Activated T-helper 17 cell treated with anti-CD3 and anti-CD28 coated beads, Interleukin-2, amount 50 U/mL, for 72 hours (primary cell): ENCODE results near the gene C14orf93. TPM values are rescaled to one million over a fixed set of nuclear protein-coding genes. Genes with fewer than 3 reads are reported as not detected.
A peak's percentile ranks its signal among the peaks of the same experiment; 100 is the strongest.

ENCODE experiments used
- ATAC-seq: fragments of 150-1000 bp; cut with Tn5 transposase; replicated peaks from 2 replicates; pipeline ENCODE4 v1.10.0; 2021; ENCODE audit warnings: mild to moderate bottlenecking, moderate library complexity
- H3K27ac Mint-ChIP-seq: one replicate; pipeline ENCODE4 v1.8.0; 2022; ENCODE audit warnings: mixed read lengths
- H3K27me3 Mint-ChIP-seq: one replicate; pipeline ENCODE4 v1.8.0; 2022; ENCODE audit warnings: mixed read lengths
- H3K36me3 Mint-ChIP-seq: one replicate; pipeline ENCODE4 v1.8.0; 2022; ENCODE audit warnings: low read depth, mild to moderate bottlenecking, mixed read lengths
- H3K4me1 Mint-ChIP-seq: one replicate; pipeline ENCODE4 v1.8.0; 2022; ENCODE audit warnings: mixed read lengths
- H3K4me3 Mint-ChIP-seq: one replicate; pipeline ENCODE4 v1.8.0; 2022; ENCODE audit warnings: mild to moderate bottlenecking, mixed read lengths
- H3K9me3 Mint-ChIP-seq: one replicate; pipeline ENCODE4 v1.8.0; 2022; ENCODE audit warnings: mixed read lengths
- total RNA-seq, 2 donors: library from RNA; stranded (reverse); gene quantifications; one replicate each; pipeline ENCODE4 v1.2.3, GENCODE V29; 2022

C14orf93 gene
- total RNA-seq, 2 donors from 2014 or later = 8.5 to 9.6 TPM

- H3K9me3 Mint-ChIP-seq = no peaks in the 10 kb centered on the region
- no peak for ATAC-seq
- peaks cover 6% of the 10 kb centered on the region for H3K4me1 Mint-ChIP-seq
- peaks cover 3% of the 10 kb centered on the region for H3K36me3 Mint-ChIP-seq
- H3K4me3 Mint-ChIP-seq = no peak overlapping the region
- H3K27me3 Mint-ChIP-seq = peaks cover 3% of the 10 kb centered on the region
- H3K27ac Mint-ChIP-seq = no peak overlapping the region
Observed at GRCh38 chr14:23051141-23052057, 41.5 kb upstream of the C14orf93 start.

DNA sequence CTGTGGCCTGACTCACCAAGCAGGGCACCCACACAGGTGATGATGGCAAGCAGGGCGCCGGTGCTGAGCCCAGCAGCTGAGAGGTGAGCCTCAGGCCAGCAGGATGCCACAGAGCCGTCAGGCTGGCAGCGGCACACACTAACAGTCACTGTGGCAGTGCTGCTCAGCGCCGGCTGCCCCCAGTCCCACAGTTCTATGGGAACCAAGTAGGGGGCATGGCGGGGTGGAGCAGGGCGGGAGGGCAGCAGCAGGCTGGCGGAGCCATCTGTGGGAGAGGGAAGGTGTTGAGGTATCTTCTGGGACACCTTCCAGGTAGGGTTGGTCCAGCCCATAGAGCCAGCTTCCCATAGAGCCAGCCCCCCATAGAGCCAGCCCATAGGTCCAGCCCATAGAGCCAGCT lies 39.1 kb upstream of the C14orf93 start:
- H3K4me3 Mint-ChIP-seq = no peak overlapping the region
- H3K27me3 Mint-ChIP-seq = no peaks in the 10 kb centered on the region
- no peaks in the 10 kb centered on the region for H3K9me3 Mint-ChIP-seq
- no peaks in the 10 kb centered on the region for H3K4me1 Mint-ChIP-seq
- no peaks in the 10 kb centered on the region for H3K36me3 Mint-ChIP-seq
- H3K27ac Mint-ChIP-seq = no peak overlapping the region
- no peak for ATAC-seq

DNA sequence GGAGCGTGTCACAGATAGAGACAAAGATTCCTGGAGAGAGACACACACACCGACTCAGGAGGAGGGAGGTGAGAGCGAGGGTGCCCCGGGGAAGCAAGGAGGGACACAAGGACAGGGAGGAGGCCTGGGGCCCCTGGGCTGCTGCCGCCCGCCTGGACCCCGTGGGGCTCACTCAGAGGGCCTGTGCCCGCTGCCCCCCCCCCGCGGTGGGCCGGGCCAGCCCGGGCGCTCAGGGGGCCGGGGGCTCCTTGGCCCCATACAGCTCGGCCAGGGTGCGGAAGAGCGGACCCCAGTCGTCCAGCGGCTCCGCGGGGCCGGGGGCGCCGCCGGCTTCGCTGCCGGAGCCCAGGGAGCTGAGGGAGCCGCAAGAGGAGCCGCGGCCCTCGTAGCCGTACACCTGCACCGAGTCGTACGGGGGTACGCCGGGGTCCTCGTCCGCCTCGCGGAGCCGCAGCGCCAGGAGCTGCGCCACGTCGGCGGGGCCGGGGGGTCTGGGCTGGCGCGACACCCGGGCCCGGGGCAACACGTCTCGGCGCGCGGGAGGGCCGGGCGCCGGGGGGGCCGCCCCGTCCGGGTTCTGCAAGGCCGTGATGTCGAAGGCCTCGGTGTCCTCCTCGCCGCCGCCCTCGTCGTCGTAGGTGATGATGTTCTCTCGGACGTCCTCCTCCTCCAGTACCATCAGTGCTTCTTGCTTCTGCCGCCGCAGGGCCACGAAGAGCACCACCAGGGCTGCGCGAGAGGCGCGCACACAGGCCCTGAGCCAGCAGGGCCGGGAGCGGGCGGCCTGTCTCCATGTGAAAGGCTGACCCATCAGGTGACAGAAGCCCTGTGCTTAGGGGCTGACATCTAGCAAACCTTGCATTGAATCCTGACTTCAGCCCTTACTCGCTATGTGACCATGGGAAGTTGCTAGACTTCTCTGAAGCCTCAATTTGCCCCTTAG lies 38.1 kb upstream of the C14orf93 start:
- no peaks in the 10 kb centered on the region for H3K36me3 Mint-ChIP-seq
- no peak overlapping the region for H3K4me3 Mint-ChIP-seq
- H3K27ac Mint-ChIP-seq = no peak overlapping the region
- ATAC-seq = no peak
- H3K27me3 Mint-ChIP-seq = no peaks in the 10 kb centered on the region
- H3K4me1 Mint-ChIP-seq = no peaks in the 10 kb centered on the region
- H3K9me3 Mint-ChIP-seq = no peaks in the 10 kb centered on the region

DNA sequence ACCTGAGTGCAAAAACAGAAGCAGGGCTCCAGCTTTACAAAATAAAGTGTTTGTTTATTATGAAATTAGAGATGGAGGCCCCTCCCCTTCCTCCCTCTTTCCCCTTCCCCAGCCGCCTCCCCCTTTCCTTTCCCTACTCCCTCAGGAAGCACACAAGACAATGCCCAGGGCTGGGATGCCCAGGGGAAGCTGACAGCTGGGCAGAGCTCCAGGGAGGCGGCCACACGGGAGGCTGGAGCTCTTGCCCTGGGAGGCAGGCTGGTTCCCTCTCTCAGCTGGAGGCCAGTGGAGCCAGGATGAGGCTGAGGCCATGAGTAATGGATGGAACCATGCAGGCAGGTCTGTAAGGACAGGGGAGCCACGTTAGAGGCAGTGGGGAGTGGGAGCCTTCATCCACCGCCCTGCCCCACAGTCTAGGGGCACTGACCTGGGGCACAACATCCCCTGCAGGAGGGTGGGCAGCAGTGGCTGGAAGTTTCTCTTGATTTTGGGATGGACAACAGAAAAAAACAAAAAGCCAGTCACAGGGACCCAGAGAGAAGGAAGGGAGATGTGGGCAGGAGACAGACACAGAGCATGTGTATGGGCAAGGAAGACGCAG lies 37.2 kb upstream of the C14orf93 start:
- no peak overlapping the region for H3K27ac Mint-ChIP-seq
- no peak overlapping the region for H3K4me3 Mint-ChIP-seq
- H3K27me3 Mint-ChIP-seq = no peaks in the 10 kb centered on the region
- no peaks in the 10 kb centered on the region for H3K4me1 Mint-ChIP-seq
- no peak for ATAC-seq
- H3K36me3 Mint-ChIP-seq = no peaks in the 10 kb centered on the region
- no peaks in the 10 kb centered on the region for H3K9me3 Mint-ChIP-seq

DNA sequence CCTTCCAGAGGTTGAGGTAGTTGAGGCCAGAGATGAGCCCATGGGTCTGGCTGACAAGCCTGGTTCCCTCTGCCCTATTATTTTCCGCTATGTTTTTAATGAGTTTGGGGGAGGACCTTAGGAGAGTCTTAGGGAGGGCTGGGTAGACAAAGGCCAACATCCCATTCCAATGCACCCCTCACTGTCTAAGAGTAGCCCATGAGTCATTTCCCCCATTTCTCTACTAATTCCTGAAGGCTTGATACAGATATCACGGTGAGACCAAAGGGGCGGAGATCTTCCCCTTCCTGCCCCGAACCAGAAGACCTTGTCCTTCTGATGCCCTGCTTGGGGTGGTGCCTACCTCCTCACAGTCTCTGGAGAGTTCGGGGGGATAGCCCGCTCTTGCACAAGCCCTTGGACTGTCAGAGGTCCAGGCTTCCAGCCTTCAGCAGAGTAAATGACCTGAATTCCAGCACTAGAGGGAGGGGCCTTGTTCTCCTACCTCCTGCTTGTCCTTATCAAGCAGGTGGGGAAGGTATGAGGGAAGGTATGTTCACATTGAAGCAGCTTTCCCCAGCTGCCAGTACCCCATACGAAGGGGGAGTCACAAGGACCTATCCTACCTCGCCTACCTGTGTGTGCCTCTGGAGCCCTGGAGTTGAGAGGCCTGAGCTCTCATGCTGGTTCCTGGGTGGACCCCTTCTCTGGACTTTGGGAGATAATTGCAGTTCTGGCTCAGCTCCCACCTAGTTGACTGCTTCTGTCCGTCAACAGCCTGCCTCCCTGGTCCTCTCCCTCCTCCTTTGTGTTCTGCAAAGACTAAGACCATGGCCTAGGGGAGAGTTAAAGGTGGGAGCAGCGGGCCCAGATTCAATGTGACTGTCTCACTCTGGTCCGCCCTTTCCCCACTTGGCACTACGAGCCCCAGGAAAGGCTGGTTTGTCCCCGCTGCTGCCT lies 35.7 kb upstream of the C14orf93 start:
- Mint-ChIP-seq H3K4me1 (no peaks in the 10 kb centered on the region), H3K27me3 (no peaks in the 10 kb centered on the region), H3K36me3 (no peaks in the 10 kb centered on the region), H3K9me3 (no peaks in the 10 kb centered on the region), H3K4me3 (no peak overlapping the region), H3K27ac (no peak overlapping the region)
- ATAC-seq = no peak

DNA sequence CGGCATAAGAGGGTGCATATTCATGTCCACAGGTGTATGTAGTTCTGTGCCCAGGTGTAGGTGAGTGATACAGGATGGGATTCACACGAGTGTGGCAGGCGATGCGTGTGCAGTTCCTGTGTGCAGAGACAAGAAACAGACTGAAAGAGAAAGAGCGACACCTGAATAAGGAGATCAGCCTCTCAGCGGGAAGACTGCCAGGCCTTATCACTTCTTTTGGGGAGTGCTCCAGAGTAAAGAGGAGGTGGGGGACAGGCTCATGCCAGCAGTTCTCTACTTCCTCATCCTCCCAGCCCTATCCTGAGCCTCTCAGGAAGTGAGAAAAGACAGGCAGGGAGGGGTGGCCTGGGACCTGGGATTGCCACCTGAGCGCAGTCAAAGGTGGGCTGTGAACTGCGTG lies 34.9 kb upstream of the C14orf93 start:
- Mint-ChIP-seq H3K27ac (no peak overlapping the region), H3K4me1 (no peaks in the 10 kb centered on the region), H3K4me3 (no peak overlapping the region), H3K9me3 (no peaks in the 10 kb centered on the region), H3K27me3 (no peaks in the 10 kb centered on the region), H3K36me3 (no peaks in the 10 kb centered on the region)
- no peak for ATAC-seq

- Mint-ChIP-seq H3K36me3 (no peaks in the 10 kb centered on the region), H3K4me3 (no peak overlapping the region), H3K27me3 (no peaks in the 10 kb centered on the region), H3K4me1 (no peaks in the 10 kb centered on the region), H3K9me3 (no peaks in the 10 kb centered on the region), H3K27ac (no peak overlapping the region)
- ATAC-seq = no peak
Observed at GRCh38 chr14:23043754-23044153, 33.8 kb upstream of the C14orf93 start.

- H3K4me1 Mint-ChIP-seq = no peaks in the 10 kb centered on the region
- H3K27ac Mint-ChIP-seq = no peak overlapping the region
- no peak for ATAC-seq
- no peak overlapping the region for H3K4me3 Mint-ChIP-seq
- no peaks in the 10 kb centered on the region for H3K9me3 Mint-ChIP-seq
- H3K27me3 Mint-ChIP-seq = no peaks in the 10 kb centered on the region
- H3K36me3 Mint-ChIP-seq = no peaks in the 10 kb centered on the region
Observed at GRCh38 chr14:23043145-23043544, 33.2 kb upstream of the C14orf93 start.

- H3K27ac Mint-ChIP-seq = no peak within 1 kb of the TSS
- H3K36me3 Mint-ChIP-seq = no peaks in the 10 kb centered on the region
- H3K4me3 Mint-ChIP-seq = no peak within 1 kb of the TSS
- H3K4me1 Mint-ChIP-seq = no peaks in the 10 kb centered on the region
- H3K9me3 Mint-ChIP-seq = no peaks in the 10 kb centered on the region
- ATAC-seq = no peak
- H3K27me3 Mint-ChIP-seq = no peaks in the 10 kb centered on the region
Observed at GRCh38 chr14:23042162-23042965, 32.4 kb upstream of the C14orf93 start, which contains the start of gene PSMB11. Gene PSMB11 (plus strand): TSS chr14:23042212. CDS start chr14:23042226, 14 bp downstream.

GRCh38 chr14:23041729-23042128 lies 31.8 kb upstream of the C14orf93 start:
- Mint-ChIP-seq H3K4me1 (no peaks in the 10 kb centered on the region), H3K36me3 (no peaks in the 10 kb centered on the region), H3K27me3 (no peaks in the 10 kb centered on the region), H3K9me3 (no peaks in the 10 kb centered on the region), H3K27ac (no peak overlapping the region), H3K4me3 (no peak overlapping the region)
- ATAC-seq = no peak

DNA sequence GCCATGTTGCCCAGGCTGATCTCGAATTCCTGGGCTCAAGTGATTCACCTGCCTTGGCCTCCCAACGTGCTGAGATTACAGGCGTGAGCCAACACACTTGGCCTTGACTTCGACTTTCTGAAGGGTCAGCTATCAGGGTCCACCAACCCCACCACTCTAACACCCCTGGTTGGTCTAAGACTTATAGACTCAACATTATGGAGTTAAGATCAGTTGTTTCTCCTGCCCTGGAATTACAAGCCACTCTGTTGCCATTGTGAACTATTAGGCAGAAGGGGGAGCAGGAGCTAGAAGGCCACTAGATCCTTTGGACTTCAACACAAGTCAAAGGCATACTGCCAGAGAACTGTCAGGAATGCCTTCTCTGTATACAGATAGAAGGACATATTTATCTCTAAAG lies 30.2 kb upstream of the C14orf93 start:
- peaks cover 7% of the 10 kb centered on the region for H3K4me1 Mint-ChIP-seq
- no peak for ATAC-seq
- H3K27me3 Mint-ChIP-seq = no peaks in the 10 kb centered on the region
- H3K36me3 Mint-ChIP-seq = no peaks in the 10 kb centered on the region
- H3K4me3 Mint-ChIP-seq = no peak overlapping the region
- H3K27ac Mint-ChIP-seq = no peak overlapping the region
- peaks cover 4% of the 10 kb centered on the region for H3K9me3 Mint-ChIP-seq

GRCh38 chr14:23035303-23036144 lies 25.6 kb upstream of the C14orf93 start:
- Mint-ChIP-seq H3K27ac (peak overlapping the region; percentile 96), H3K4me3 (peak overlapping the region; percentile 80), H3K36me3 (peaks cover 42% of the 10 kb centered on the region), H3K4me1 (peaks cover 21% of the 10 kb centered on the region), H3K9me3 (peaks cover 4% of the 10 kb centered on the region), H3K27me3 (no peaks in the 10 kb centered on the region)
- no peak for ATAC-seq
